Stimulated activated CD4-positive, alpha-beta T cell treated with anti-CD3 and anti-CD28 coated beads, TNF-alpha, amount 100 ng/mL, for 1 hour (primary cell): ENCODE data around the gene ZNF286A.
"Not testable (repeated sequence)": the region's sequence is repeated elsewhere in the genome, so short reads cannot be mapped to it uniquely, and the experiment has no call there.

Experiments
- DNase-seq, 3 donors: peaks; one replicate each; pipeline ENCODE4 v3.0.0-alpha.2; 2020; ENCODE audit warnings: low read depth in 3 of 3, low spot score in 1 of 3

ZNF286A gene

DNA sequence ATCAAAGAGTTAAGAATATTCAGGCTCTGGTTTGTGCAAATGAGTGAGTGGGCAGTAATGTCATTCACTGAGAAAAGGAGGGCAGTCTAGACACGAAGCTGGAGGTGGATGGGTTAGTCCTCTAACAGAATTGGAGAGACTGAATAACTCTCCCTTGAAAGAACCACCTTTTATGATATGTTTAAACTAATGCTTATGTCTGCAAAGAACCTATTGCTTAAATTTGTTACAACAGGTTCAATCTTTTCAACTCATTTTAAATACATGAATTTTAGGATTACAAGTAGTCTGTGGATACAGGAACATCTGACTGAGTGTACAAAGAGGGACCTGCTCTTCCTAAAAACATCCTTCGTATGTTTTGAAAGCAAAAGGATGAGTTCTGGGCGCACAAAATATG lies 585 bp upstream of the ZNF286A start:
- not testable (repeated sequence) for DNase-seq

GRCh38 chr17:15699937-15700336 lies 385 bp downstream of the ZNF286A start:
- DNase-seq = not testable (repeated sequence)

GRCh38 chr17:15704239-15704638 lies 4.7 kb downstream of the ZNF286A start:
- DNase-seq = not testable (repeated sequence)

DNA sequence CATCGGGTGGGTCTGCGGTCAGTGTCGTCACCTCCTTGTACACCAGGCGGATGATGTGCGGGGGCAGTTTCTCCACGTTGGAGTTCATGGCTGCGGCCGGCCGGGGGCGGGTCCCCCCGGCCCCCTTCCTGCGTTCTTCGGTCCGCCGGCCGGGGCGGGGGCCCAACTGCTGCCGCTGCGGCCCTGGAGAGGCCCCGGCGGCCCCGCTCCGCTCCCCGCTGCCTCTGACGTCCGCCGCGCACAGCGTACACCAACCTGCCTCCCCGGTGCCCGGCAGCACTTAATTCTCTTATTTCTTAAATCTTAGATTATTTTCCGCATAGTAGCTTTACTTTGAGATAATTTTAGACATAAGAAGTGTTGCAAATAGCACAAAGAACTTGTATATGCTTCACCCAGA lies 5.3 kb downstream of the ZNF286A start:
- DNase-seq = not testable (repeated sequence)

- DNase-seq = not testable (repeated sequence)
These were observed 9.3 kb downstream of the ZNF286A start for GRCh38 chr17:15708879-15709278.

DNA sequence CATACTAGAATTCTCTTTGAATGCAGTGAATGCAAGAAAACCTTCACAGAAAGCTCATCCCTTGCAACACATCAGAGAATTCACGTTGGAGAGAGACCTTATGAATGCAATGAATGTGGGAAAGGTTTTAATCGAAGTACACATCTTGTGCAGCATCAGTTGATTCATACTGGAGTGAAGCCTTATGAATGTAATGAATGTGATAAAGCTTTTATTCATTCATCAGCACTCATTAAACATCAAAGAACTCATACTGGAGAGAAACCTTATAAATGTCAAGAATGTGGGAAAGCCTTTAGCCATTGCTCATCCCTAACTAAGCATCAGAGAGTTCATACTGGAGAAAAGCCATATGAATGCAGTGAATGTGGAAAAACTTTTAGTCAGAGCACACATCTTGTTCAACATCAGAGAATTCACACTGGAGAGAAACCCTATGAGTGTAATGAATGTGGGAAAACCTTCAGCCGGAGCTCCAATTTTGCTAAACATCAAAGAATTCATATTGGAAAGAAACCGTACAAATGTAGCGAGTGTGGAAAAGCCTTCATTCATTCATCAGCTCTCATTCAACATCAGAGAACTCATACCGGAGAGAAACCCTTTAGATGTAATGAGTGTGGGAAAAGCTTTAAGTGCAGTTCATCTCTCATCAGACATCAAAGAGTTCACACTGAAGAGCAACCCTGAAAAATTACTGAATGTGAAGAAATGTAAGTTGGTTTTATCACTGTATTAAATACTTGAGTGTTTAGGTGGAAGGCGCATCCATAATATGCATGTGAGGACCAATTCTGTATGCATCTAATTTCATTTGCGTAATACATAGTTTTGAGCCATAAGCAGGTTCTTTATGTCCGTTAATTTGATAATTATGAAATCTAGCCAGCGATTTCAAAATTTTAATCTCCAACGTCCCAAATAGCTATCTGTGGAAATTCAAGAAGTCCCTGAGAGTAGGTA lies 17.3 kb downstream of the ZNF286A start:
- DNase-seq = not testable (repeated sequence)

DNA sequence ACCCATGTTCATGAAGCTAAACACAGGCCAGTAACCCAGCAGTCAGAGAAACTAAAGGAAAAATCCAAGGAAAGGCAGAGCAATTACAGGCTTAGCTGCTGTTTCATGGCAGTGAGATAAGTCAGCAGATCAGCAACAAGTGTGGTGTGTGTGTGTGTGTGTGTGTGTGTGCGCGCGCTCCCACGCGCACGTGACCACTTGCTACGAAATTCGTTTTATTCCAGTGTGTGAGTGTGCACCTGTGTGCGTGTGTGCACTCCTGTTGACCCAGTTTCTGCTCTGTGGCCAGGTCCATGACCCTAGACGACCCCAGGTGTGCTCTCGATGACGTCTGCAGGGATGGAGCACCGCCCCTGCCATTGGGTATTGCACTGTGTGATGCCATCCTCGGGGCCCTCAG lies 31.0 kb downstream of the ZNF286A start:
- not testable (repeated sequence) for DNase-seq

DNA sequence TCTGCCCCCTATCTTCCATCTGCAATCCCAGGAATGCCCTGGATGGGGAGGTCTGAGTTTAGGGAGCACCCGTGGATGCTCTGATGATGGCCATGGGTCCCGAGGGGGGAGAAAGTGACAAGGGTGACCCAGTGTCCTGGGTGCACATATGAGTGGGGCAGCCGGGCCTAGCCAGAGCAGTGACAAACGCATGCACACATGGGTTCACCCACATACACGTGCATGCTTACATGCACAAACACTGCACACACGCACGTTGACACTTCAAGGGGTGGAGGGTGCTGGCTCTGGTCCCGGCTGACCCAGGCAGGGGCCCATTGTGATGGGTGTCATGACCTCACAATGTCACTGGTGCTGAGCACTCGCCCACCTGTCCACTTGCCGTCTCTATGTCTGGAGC lies 32.3 kb downstream of the ZNF286A start, which contains the start of gene TBC1D26:
TSS of gene TBC1D26 (plus strand) at position 384 of the 400 bp plus-strand sequence. CDS start 3,066 bp downstream, outside the sequence.
- not testable (repeated sequence) for DNase-seq

- not testable (repeated sequence) for DNase-seq
These were observed 33.7 kb downstream of the ZNF286A start for GRCh38 chr17:15733174-15733789.

DNA sequence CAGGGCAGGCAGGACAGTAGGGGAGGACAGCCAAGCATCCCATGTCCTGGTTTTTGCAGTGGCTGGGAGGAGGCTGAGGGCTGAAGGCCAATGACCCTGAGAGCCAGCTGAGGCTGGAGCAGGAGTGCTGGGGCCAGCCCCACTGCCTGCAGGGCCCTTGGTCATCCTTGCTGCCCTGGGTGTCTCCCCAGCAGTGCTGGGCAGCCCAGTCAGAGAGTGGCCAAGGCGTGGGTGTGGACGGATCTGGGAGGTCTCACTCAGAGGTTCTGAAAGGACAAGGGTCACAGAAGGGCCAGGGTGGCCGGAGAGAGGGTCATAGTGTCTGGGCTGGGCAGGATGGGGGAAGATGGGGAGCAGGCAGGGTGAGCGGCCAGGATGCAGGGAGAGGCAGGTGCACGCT lies 37.0 kb downstream of the ZNF286A start:
- DNase-seq = not testable (repeated sequence)

DNA sequence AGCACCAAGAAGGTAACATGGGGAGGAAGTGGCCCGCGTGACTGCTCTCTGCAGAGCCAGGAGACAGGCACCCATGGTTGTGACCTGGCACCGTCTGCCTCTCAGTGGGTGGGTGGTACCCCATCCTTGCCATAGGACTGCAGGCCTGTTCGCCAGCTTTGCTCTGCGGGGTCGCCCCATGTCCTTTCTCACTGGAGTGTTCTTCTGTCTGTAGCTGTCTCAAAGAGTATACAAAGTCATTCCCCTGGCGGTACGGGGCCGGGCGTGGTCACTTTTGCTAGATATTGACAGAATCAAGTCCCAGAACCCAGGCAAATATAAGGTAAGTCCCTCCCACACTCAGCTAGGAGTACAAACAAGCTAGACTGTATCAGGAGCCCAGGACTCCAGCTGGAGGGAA lies 38.5 kb downstream of the ZNF286A start:
- no peak for DNase-seq

- not testable (repeated sequence) for DNase-seq
These were observed 39.7 kb downstream of the ZNF286A start for GRCh38 chr17:15739259-15739658.

GRCh38 chr17:15740041-15740440 lies 40.5 kb downstream of the ZNF286A start:
- DNase-seq = not testable (repeated sequence)

DNA sequence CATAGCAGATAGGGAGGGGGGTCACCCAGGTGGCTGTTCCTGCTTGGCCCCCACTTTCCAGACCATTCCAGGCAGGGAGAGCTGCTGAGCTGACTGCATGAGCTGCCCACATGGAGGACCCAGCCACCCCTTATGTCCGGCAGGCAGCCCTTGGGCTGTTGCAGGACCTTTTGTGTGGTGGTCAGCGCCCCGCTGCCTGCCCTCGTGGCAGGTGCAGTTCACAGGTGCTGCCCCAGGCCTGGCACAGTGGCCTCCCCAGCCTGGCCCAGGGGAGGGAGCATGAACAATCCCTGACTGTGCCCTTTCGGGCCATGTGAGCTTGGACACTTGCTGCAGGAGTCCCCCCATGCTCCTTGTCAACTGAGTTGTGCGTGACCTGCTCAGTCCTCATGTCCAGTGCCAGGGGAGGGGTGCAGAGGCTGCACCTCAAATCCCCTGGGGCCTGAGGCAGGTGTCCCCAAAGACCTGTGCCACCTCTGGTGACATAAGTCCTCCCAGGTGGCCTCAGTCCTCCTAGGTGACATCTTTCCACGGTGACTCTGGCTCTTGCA lies 41.1 kb downstream of the ZNF286A start:
- no peak for DNase-seq

DNA sequence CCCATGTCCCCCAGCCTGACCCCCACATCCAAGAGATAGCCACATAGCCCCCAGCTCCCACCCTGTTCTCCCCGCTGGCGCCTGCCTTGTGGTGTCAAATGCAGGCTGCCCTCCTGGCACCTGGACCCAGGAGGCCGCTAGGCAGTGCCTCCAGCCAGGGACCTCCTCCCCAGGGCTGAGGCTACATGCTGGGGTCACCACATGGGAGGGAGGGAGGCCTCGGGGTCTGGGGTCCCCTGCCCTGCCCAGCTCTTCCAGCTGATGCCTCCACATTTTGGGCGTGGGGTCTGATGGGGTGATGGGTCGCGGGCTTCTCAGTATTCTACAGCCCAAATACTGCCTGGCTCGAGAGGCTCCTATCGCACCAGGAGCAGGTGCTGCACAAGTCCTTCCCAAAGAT lies 42.1 kb downstream of the ZNF286A start:
- no peak for DNase-seq

- no peak for DNase-seq
These were observed 42.7 kb downstream of the ZNF286A start for GRCh38 chr17:15742051-15742795.

DNA sequence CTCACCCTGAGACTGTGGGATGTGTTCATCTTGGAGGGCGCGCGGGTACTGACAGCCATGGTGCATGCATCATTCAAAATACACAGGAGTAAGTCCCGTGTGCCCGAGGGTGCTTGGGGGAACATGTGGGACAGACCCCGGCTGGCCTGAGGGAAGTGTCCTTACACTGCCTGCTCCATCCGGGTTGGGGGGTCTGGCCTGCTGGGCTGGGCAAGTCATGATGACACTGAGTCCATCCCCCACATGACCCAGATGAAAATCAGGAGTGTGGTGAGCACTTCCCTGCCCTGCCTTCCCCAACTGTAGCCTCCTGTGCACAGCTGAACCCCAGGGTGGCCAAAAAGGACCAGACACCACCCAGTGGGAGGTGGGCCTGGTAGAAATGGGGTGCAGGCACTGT lies 43.4 kb downstream of the ZNF286A start:
- DNase-seq = no peak

- DNase-seq = no peak
These were observed 44.6 kb downstream of the ZNF286A start for GRCh38 chr17:15744074-15744676.

DNA sequence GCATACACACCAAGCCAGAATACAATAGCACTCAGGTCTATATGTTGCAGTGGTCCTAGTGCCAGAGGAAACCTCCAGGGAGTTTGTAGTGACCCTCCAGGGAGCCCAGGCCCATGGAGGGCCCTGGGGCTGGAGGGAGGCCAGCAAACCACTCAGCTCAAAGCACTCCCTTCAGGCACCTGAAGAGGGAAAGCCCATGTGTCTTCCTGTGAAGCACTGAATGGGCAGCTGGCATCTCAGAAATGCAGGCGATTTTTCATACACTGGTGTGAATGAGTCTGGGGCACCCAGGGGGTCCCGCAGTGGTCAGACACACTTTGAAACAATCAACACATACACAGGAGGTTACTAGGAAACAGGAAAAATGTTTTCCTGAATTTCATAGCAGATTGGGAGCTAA lies 45.3 kb downstream of the ZNF286A start:
- no peak for DNase-seq

GRCh38 chr17:15749403-15749802 lies 49.9 kb downstream of the ZNF286A start:
- DNase-seq = not testable (repeated sequence)
